Amygdala (tissue), 56 donors: ENCODE measurements around the gene ABCG5.

ENCODE experiments used
- DNase-seq, 56 donors: peaks; one replicate each; lab custom pipeline; 2025; lab: John Stamatoyannopoulos, UW

Gene ABCG5

GRCh38 chr2:43764086-43764705 lies 74.4 kb downstream of the ABCG5 start:
- no peak for DNase-seq

GRCh38 chr2:43763091-43763490 lies 75.5 kb downstream of the ABCG5 start:
- no peak for DNase-seq
